Vagina (tissue), 2 donors: ENCODE measurements around the gene PRIMA1. TPM values are rescaled to one million over a fixed set of nuclear protein-coding genes. Genes with fewer than 3 reads are reported as not detected.
A peak's percentile ranks its signal among the peaks of the same experiment; 100 is the strongest.

ENCODE experiments used
- DNase-seq, 2 donors: peaks; one replicate each; pipeline ENCODE4 v3.0.0-alpha.2; 2017; ENCODE audit errors: extremely low spot score in 2 of 2
- H3K27ac ChIP-seq: fragments of 200-600 bp; sonication (generic); one replicate; pipeline ENCODE4 v1.5.1; 2019
- H3K27me3 ChIP-seq: fragments of 200-600 bp; sonication (generic); one replicate; pipeline ENCODE4 v1.5.1; 2019
- H3K36me3 ChIP-seq, 2 donors: fragments of 200-600 bp; sonication (generic); one replicate each; pipeline ENCODE4 v1.5.1; 2017 to 2019
- H3K4me1 ChIP-seq: fragments of 200-600 bp; sonication (generic); one replicate; pipeline ENCODE4 v1.5.1; 2019
- H3K4me3 ChIP-seq, 2 donors: fragments of 200-600 bp; sonication (generic); 1 replicate in 1 of 2; 2 replicates in 1 of 2; pipeline ENCODE4 v1.5.1; 2016 to 2019
- H3K9me3 ChIP-seq: fragments of 200-600 bp; sonication (generic); one replicate; pipeline ENCODE4 v1.5.1; 2019
- POLR2A ChIP-seq, 2 donors: fragments of 450-650 bp; IDR thresholded peaks; one replicate each; pipeline ENCODE4 v1.6.1; 2017; ENCODE audit warnings: antibody characterized with exemption in 2 of 2, mild to moderate bottlenecking in 2 of 2, moderate library complexity in 2 of 2
- POLR2AphosphoS5 ChIP-seq, 2 donors: sonication (generic); formaldehyde crosslinking; IDR thresholded peaks; one replicate each; pipeline ENCODE4 v1.9.0; 2017; ENCODE audit warnings: antibody characterized with exemption in 2 of 2, mild to moderate bottlenecking in 2 of 2, low read depth in 1 of 2; ENCODE audit not compliant: insufficient read depth in 1 of 2
- intact Hi-C: fragments of 100-400 bp; cut with DNase I; formaldehyde crosslinking; loops from one replicate; pipeline ENCODE4 v1.15.1; 2023
- total RNA-seq: library from RNA; depleted of rRNA; stranded (reverse); fragments of >200 nt; gene quantifications from one replicate; pipeline ENCODE4 v1.2.3, GENCODE V29; 2016
- TF ChIP-seq, protein P1 (sequence below), 3 experiments: fragments of 450-650 bp in 2 of 3; fragments of 200-600 bp in 1 of 3; sonication (generic) in 1 of 3; IDR thresholded peaks; one replicate each; pipeline ENCODE4 v1.5.1; 2017 to 2019; ENCODE audit warnings: antibody characterized with exemption in 3 of 3, mild to moderate bottlenecking in 2 of 3, moderate library complexity in 2 of 3

PRIMA1 gene
- total RNA-seq, 1 donor from 2014 or later, result 6.1 TPM

DNA sequence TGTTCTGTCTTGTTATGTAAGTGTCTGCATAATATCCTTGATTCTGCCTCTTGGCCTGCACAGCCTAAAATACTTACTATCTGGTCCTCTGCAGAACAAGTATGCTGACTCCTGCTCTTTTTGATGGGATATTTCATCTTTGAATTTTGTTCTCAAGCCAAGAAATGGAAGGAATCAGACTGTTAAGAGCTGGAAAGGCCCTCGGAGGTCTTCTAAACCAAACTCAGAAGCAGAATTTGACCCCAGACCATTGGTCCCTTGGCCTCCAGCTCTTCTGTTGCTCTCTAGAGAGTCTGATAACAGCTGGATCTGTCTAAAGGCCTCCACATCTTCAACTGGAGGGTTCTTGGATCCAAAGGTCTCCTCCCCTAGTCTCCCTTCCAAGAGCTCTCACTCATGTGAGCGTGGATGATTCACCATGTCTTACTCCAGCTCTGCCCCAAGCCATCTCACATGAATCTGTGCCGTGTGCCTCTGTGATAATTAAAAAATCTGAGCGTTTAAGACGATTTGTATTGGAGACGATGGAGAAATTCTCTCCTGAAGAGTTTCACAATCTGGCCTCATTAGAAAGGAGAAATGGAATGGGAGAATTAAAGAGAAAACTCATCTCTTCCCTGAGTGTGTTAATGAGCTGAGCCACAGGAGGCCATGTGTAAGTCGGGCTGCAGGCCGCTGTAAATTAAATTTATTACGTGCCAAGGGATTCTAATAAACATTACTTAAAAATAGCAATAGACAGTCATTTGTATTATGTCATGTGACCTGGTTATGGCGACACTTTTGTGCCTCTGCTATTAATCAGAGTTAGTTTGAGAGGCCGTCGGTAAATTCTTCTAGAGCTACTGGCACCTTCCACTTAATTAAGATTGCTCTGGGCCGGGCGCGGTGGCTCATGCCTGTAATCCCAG lies 15.4 kb upstream of the PRIMA1 start:
- intact Hi-C loops, result no loop called here
- DNase-seq, result no peak
- H3K36me3 ChIP-seq, result no peaks in the 10 kb centered on the region
- H3K4me3 ChIP-seq, result no peak overlapping the region
- peaks cover 27% of the 10 kb centered on the region for H3K4me1 ChIP-seq
- H3K9me3 ChIP-seq, result no peaks in the 10 kb centered on the region
- no peak for TF ChIP-seq POLR2AphosphoS5 (IDR thresholded peaks at IDR 0.05; ENCODE audit: insufficient read depth in 1 of 2, low read depth in 1 of 2)
- TF ChIP-seq POLR2A (IDR thresholded peaks at IDR 0.05), result no peak
- TF ChIP-seq, protein P1, sequence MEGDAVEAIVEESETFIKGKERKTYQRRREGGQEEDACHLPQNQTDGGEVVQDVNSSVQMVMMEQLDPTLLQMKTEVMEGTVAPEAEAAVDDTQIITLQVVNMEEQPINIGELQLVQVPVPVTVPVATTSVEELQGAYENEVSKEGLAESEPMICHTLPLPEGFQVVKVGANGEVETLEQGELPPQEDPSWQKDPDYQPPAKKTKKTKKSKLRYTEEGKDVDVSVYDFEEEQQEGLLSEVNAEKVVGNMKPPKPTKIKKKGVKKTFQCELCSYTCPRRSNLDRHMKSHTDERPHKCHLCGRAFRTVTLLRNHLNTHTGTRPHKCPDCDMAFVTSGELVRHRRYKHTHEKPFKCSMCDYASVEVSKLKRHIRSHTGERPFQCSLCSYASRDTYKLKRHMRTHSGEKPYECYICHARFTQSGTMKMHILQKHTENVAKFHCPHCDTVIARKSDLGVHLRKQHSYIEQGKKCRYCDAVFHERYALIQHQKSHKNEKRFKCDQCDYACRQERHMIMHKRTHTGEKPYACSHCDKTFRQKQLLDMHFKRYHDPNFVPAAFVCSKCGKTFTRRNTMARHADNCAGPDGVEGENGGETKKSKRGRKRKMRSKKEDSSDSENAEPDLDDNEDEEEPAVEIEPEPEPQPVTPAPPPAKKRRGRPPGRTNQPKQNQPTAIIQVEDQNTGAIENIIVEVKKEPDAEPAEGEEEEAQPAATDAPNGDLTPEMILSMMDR (IDR thresholded peaks at IDR 0.05), result no peak
- H3K27me3 ChIP-seq, result no peaks in the 10 kb centered on the region
- H3K27ac ChIP-seq, result peak overlapping the region; percentile 26

DNA sequence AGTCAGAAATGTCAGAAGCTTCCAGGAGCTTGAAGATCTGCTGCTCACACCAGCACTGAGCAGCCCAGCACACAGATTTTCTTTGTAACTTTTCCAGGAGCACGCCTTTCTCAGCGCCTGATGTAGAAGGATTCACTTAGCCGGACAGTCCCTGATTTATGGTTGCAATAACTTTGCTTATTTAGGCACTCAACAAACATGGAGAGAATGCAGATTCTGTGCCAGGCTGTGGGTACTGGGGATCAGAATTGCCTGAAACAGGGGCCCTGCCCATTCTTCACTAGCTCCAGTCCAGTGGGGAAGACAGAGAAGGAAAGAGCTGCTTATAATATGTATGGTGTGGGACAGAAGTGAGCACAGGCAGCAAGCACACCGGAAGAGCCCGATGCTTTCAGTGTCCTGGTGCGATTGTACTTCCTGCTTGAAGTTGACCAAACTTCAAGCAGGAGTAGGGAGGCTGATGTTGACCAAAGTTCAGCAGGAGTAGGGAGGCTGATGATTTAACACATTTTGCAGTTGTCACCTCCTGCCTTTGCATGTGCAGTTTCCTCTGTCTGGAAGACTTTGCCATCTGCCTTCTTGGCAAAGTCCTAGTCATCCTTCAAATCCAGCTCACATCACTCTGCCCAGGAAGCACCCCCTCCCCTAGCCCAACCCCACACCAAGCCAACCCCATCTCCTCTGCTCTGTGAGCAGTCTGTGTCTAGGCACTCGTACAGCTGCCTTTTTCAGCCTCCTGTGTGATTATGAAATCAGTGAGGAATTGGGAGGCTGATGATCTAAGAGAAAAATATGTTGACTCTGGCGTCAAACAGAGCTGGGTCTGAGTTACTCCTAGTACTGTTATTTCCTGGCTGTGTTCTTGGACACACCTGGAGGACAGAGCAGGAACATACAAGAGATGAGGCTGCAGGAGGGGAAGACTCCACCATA lies 12.0 kb upstream of the PRIMA1 start:
- no peak for DNase-seq
- no peaks in the 10 kb centered on the region for H3K9me3 ChIP-seq
- H3K27me3 ChIP-seq, result no peaks in the 10 kb centered on the region
- H3K4me3 ChIP-seq, result no peak overlapping the region
- peak overlapping the region; percentile 53 for H3K27ac ChIP-seq
- no peaks in the 10 kb centered on the region for H3K36me3 ChIP-seq
- TF ChIP-seq POLR2A (IDR thresholded peaks at IDR 0.05), result no peak
- peak in 1 of 2 donors; percentile 13 for TF ChIP-seq POLR2AphosphoS5 (IDR thresholded peaks at IDR 0.05; ENCODE audit: insufficient read depth in 1 of 2, low read depth in 1 of 2)
- TF ChIP-seq, protein P1 (IDR thresholded peaks at IDR 0.05), result peak in 1 of 3 experiments; percentile 9
- intact Hi-C loops, result loop anchor here (10.0 kb wide), 1 partner anchor 105 kb away; no protein-coding TSS in a partner anchor
- peaks cover 31% of the 10 kb centered on the region for H3K4me1 ChIP-seq

DNA sequence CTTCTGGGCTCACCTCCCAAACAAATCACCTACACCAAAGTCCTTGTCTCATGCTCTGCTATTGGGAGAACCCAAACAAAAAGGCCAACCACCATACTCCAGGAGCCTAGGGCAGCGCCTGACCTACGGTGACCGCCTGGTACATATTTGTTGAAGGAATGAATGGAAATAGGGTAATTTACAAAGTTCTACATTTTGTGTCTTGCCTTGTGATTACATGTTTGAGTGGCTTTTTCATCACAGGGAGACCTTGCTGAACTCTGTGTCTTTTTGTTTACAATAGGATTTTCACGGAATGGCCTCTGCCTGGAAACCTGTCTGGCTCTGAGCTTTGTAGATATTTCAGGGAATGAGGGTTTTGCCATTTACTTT lies 11.3 kb upstream of the PRIMA1 start:
- peaks cover 31% of the 10 kb centered on the region for H3K4me1 ChIP-seq
- TF ChIP-seq POLR2AphosphoS5 (IDR thresholded peaks at IDR 0.05; ENCODE audit: insufficient read depth in 1 of 2, low read depth in 1 of 2), result no peak
- TF ChIP-seq POLR2A (IDR thresholded peaks at IDR 0.05), result no peak
- TF ChIP-seq, protein P1 (IDR thresholded peaks at IDR 0.05), result no peak
- H3K27me3 ChIP-seq, result no peaks in the 10 kb centered on the region
- H3K36me3 ChIP-seq, result no peaks in the 10 kb centered on the region
- intact Hi-C loops, result loop anchor here (10.0 kb wide), 1 partner anchor 105 kb away; no protein-coding TSS in a partner anchor
- DNase-seq, result no peak
- H3K4me3 ChIP-seq, result no peak overlapping the region
- H3K9me3 ChIP-seq, result no peaks in the 10 kb centered on the region
- peak overlapping the region; percentile 53 for H3K27ac ChIP-seq

DNA sequence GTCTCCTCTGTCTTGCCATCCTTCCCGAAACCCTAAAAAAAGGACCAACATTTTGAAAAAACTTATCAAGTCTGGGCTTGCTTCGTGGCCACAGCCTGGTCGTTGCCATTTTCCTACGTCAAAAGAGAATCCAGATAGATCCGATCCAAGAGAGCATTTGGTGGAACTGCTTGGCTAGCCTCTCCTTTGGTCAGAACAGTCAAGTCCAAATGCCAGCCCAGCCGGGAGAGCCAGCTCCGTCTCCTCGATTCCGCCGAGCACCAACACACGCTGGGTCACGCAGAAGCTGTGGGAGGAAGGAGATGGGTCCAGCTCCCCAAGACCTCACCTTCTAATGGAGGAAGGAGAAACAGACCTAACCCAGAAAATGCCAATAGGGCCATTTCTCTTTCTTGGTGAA lies 9.3 kb upstream of the PRIMA1 start:
- TF ChIP-seq POLR2A (IDR thresholded peaks at IDR 0.05), result no peak
- no peak for TF ChIP-seq POLR2AphosphoS5 (IDR thresholded peaks at IDR 0.05; ENCODE audit: insufficient read depth in 1 of 2, low read depth in 1 of 2)
- TF ChIP-seq, protein P1 (IDR thresholded peaks at IDR 0.05), result no peak
- H3K4me3 ChIP-seq, result no peak overlapping the region
- H3K27ac ChIP-seq, result no peak overlapping the region
- H3K36me3 ChIP-seq, result no peaks in the 10 kb centered on the region
- intact Hi-C loops, result loop anchor here (10.0 kb wide), 1 partner anchor 107 kb away; no protein-coding TSS in a partner anchor
- peaks cover 31% of the 10 kb centered on the region for H3K4me1 ChIP-seq
- H3K27me3 ChIP-seq, result no peaks in the 10 kb centered on the region
- no peaks in the 10 kb centered on the region for H3K9me3 ChIP-seq
- no peak for DNase-seq
